ENCODE data around the gene MYOZ3.

The MYOZ3 gene

GRCh38 chr5:150689120-150689519 is 28.1 kb downstream of the MYOZ3 start:
- in situ Hi-C loops (cut with HindIII; ENCODE audit: low sequenced_read_pairs), result no loop called here

GRCh38 chr5:150690760-150691159 is 29.7 kb downstream of the MYOZ3 start:
- in situ Hi-C loops (cut with HindIII; ENCODE audit: low sequenced_read_pairs), result no loop called here

- in situ Hi-C loops (cut with HindIII; ENCODE audit: low sequenced_read_pairs), result no loop called here
Measured at GRCh38 chr5:150692276-150692675, 31.2 kb downstream of the MYOZ3 start.

GRCh38 chr5:150694612-150695011 is 33.6 kb downstream of the MYOZ3 start:
- in situ Hi-C loops (cut with HindIII; ENCODE audit: low sequenced_read_pairs), result no loop called here

GRCh38 chr5:150700246-150700593 is 39.2 kb downstream of the MYOZ3 start:
- in situ Hi-C loops (cut with HindIII; ENCODE audit: low sequenced_read_pairs), result no loop called here

- in situ Hi-C loops (cut with HindIII; ENCODE audit: low sequenced_read_pairs), result no loop called here
Measured at GRCh38 chr5:150700594-150701377, 39.7 kb downstream of the MYOZ3 start, which contains the start of gene RBM22. TSS of gene RBM22 (minus strand) at chr5:150701062. CDS start at chr5:150700985, 77 bp downstream.

- in situ Hi-C loops (cut with HindIII; ENCODE audit: low sequenced_read_pairs), result no loop called here
Measured at GRCh38 chr5:150703762-150704161, 42.7 kb downstream of the MYOZ3 start.

GRCh38 chr5:150706776-150707390 is 45.8 kb downstream of the MYOZ3 start:
- in situ Hi-C loops (cut with HindIII; ENCODE audit: low sequenced_read_pairs), result no loop called here

GRCh38 chr5:150710165-150710564 is 49.1 kb downstream of the MYOZ3 start:
- in situ Hi-C loops (cut with HindIII; ENCODE audit: low sequenced_read_pairs), result no loop called here

GRCh38 chr5:150723845-150724244 is 62.8 kb downstream of the MYOZ3 start:
- in situ Hi-C loops (cut with HindIII; ENCODE audit: low sequenced_read_pairs), result no loop called here

Data from DLD1 (cell line).